ENCODE data around the gene MPHOSPH10. TPM values are rescaled to one million over a fixed set of nuclear protein-coding genes. Genes with fewer than 3 reads are reported as not detected.
A peak's percentile ranks its signal among the peaks of the same experiment; 100 is the strongest.

Gene MPHOSPH10
- total RNA-seq, 1 donor from 2014 or later = 55.4 TPM

DNA sequence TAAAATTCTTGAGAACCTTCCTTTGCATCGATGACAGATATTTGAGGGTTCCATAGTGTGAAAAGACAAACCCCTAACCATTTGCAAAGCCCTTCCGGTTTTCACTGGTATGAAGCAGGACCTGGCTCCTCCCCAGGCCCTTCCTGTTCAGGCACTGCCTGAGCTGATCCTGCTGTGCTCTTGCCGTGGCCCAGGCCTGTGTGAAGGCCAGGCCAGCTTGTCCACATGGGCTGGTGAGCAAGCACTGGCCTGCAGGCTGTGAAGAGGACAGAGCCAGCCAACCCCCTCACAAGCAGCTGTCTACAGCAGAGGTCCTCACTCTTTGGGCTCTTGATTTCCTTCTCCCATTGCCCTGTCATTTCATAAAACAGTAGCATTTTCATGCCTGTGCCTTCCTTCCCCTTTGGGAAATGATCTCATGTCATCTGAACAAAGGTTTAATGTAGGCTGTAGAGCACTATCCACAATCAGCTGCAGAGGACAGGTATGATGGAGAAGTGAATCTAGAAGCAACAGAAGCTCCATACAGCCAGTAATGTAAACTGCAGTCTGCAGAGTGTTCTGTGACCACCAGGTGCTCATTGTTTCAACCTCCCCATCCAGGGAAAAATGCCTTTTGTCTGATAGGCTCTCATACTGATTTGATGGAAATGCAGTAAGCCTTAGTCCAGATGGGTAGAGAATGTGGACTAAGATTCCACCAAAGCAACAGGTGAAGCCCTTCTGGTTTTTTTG is 19.8 kb downstream of the MPHOSPH10 start:
- H3K36me3 Mint-ChIP-seq (ENCODE audit: insufficient read depth) = peaks cover 24% of the 10 kb centered on the region
- DNase-seq (ENCODE audit: low spot score, unreplicated experiment) = no peak
- no peaks in the 10 kb centered on the region for H3K9me3 Mint-ChIP-seq (ENCODE audit: low read depth)
- H3K27me3 Mint-ChIP-seq = peaks cover 4% of the 10 kb centered on the region
- H3K4me1 Mint-ChIP-seq (ENCODE audit: low read depth) = no peaks in the 10 kb centered on the region
- no peak for TF ChIP-seq CTCF (IDR thresholded peaks at IDR 0.05; ENCODE audit: unreplicated experiment)
- H3K27ac Mint-ChIP-seq = no peak overlapping the region
- no peak overlapping the region for H3K4me3 Mint-ChIP-seq (ENCODE audit: low read depth)

- H3K36me3 Mint-ChIP-seq (ENCODE audit: insufficient read depth) = peaks cover 19% of the 10 kb centered on the region
- no peak for TF ChIP-seq CTCF (IDR thresholded peaks at IDR 0.05; ENCODE audit: unreplicated experiment)
- H3K4me3 Mint-ChIP-seq (ENCODE audit: low read depth) = no peak overlapping the region
- no peaks in the 10 kb centered on the region for H3K9me3 Mint-ChIP-seq (ENCODE audit: low read depth)
- no peak overlapping the region for H3K27ac Mint-ChIP-seq
- peaks cover 11% of the 10 kb centered on the region for H3K27me3 Mint-ChIP-seq
- no peaks in the 10 kb centered on the region for H3K4me1 Mint-ChIP-seq (ENCODE audit: low read depth)
- DNase-seq (ENCODE audit: low spot score, unreplicated experiment) = no peak
Observed at GRCh38 chr2:71151620-71152019, 21.2 kb downstream of the MPHOSPH10 start.

DNA sequence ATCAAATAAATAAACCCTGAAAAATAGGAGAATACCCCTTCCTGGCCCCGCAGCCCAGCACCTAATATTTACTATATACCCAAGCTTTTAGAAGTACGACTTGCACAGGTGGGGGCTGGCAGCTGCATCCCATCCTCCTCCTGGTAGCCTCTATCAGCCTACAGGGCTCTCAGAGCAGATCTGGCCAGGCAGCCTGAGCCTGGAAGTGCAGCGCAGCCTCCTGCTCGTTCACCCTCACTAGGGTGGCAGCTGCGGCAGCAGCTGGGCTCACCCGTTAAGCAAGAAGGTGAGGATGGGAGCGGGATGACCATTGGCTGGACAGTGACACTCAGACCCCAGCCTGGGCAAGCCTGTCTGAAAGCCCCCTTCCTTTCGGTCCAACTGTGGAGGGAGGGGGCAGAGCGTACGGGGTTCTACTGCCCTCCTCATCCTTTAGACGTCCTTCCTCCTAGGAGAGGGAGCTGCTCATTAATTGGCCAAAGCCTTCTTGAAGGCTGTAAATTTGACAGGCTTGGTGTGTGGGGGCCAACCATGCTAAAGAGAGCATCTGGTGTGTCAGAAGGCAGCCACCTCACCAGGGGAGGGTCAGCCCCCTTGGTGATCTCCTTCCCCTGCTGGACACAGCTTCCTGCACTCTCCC is 23.3 kb downstream of the MPHOSPH10 start:
- H3K27me3 Mint-ChIP-seq = peaks cover 14% of the 10 kb centered on the region
- TF ChIP-seq CTCF (IDR thresholded peaks at IDR 0.05; ENCODE audit: unreplicated experiment) = no peak
- no peaks in the 10 kb centered on the region for H3K9me3 Mint-ChIP-seq (ENCODE audit: low read depth)

GRCh38 chr2:71154279-71154678 is 23.8 kb downstream of the MPHOSPH10 start:
- Mint-ChIP-seq H3K36me3 (ENCODE audit: insufficient read depth) (peaks cover 4% of the 10 kb centered on the region), H3K27ac (no peak overlapping the region), H3K9me3 (ENCODE audit: low read depth) (no peaks in the 10 kb centered on the region), H3K4me3 (ENCODE audit: low read depth) (no peak overlapping the region), H3K27me3 (peaks cover 14% of the 10 kb centered on the region), H3K4me1 (ENCODE audit: low read depth) (no peaks in the 10 kb centered on the region)
- no peak for DNase-seq (ENCODE audit: low spot score, unreplicated experiment)
- TF ChIP-seq CTCF (IDR thresholded peaks at IDR 0.05; ENCODE audit: unreplicated experiment) = no peak

More for the DNA sequence above, 23.3 kb downstream of the MPHOSPH10 start:
- H3K27ac Mint-ChIP-seq = no peak overlapping the region
- DNase-seq (ENCODE audit: low spot score, unreplicated experiment) = no peak
- H3K36me3 Mint-ChIP-seq (ENCODE audit: insufficient read depth) = peaks cover 8% of the 10 kb centered on the region
- no peaks in the 10 kb centered on the region for H3K4me1 Mint-ChIP-seq (ENCODE audit: low read depth)
- no peak overlapping the region for H3K4me3 Mint-ChIP-seq (ENCODE audit: low read depth)

DNA sequence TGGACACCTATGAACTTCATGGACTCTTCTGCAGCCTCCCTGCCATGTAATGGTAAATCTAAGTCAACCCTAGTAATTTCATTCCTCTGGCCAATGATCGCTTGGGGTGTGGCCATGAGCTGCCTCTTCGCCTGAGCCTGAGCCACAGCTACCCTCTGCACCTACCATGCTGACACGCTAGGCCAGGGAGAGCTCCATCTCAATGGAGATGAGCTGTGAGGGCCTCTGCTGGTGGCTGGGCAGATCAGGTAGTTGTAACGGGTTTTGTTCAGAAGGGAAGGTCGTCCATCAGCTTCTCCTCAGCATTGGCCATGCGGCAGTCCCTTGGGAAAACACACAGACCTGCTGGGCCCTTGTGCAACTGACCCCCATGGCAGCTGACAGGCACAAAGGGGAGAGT is 24.4 kb downstream of the MPHOSPH10 start:
- no peaks in the 10 kb centered on the region for H3K4me1 Mint-ChIP-seq (ENCODE audit: low read depth)
- peak; percentile 13 for TF ChIP-seq CTCF (IDR thresholded peaks at IDR 0.05; ENCODE audit: unreplicated experiment)
- no peaks in the 10 kb centered on the region for H3K9me3 Mint-ChIP-seq (ENCODE audit: low read depth)
- H3K36me3 Mint-ChIP-seq (ENCODE audit: insufficient read depth) = peaks cover 4% of the 10 kb centered on the region
- peaks cover 18% of the 10 kb centered on the region for H3K27me3 Mint-ChIP-seq
- no peak for DNase-seq (ENCODE audit: low spot score, unreplicated experiment)
- no peak overlapping the region for H3K27ac Mint-ChIP-seq
- no peak overlapping the region for H3K4me3 Mint-ChIP-seq (ENCODE audit: low read depth)

All from progenitor cell of endocrine pancreas (in vitro differentiated cells).